Measurements from ENCODE around the gene NPL.

DNA sequence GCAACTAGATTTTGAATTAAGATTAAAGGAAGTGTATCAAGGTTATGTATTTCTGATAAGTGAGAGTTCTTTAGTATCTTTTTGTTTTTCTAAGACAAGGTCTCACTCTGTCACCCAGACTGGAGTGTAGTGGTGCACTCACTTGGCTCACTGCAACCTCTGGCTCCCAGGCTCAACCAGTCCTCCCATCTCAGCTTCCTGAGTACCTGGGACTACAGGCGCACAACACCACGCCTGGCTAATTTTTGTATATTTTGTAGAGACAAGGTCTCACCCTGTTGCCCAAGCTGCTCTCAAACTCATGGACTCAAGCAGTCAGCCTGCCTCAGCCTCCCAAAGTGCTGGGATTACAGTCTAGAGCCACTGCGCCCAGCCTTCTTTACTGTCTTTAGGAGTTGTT lies 83.3 kb downstream of the NPL start:
- TF ChIP-seq, protein P1, sequence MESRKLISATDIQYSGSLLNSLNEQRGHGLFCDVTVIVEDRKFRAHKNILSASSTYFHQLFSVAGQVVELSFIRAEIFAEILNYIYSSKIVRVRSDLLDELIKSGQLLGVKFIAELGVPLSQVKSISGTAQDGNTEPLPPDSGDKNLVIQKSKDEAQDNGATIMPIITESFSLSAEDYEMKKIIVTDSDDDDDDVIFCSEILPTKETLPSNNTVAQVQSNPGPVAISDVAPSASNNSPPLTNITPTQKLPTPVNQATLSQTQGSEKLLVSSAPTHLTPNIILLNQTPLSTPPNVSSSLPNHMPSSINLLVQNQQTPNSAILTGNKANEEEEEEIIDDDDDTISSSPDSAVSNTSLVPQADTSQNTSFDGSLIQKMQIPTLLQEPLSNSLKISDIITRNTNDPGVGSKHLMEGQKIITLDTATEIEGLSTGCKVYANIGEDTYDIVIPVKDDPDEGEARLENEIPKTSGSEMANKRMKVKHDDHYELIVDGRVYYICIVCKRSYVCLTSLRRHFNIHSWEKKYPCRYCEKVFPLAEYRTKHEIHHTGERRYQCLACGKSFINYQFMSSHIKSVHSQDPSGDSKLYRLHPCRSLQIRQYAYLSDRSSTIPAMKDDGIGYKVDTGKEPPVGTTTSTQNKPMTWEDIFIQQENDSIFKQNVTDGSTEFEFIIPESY (IDR thresholded peaks at IDR 0.05; ENCODE audit: borderline replicate concordance, low read depth): no peak
- TF ChIP-seq, protein P2, sequence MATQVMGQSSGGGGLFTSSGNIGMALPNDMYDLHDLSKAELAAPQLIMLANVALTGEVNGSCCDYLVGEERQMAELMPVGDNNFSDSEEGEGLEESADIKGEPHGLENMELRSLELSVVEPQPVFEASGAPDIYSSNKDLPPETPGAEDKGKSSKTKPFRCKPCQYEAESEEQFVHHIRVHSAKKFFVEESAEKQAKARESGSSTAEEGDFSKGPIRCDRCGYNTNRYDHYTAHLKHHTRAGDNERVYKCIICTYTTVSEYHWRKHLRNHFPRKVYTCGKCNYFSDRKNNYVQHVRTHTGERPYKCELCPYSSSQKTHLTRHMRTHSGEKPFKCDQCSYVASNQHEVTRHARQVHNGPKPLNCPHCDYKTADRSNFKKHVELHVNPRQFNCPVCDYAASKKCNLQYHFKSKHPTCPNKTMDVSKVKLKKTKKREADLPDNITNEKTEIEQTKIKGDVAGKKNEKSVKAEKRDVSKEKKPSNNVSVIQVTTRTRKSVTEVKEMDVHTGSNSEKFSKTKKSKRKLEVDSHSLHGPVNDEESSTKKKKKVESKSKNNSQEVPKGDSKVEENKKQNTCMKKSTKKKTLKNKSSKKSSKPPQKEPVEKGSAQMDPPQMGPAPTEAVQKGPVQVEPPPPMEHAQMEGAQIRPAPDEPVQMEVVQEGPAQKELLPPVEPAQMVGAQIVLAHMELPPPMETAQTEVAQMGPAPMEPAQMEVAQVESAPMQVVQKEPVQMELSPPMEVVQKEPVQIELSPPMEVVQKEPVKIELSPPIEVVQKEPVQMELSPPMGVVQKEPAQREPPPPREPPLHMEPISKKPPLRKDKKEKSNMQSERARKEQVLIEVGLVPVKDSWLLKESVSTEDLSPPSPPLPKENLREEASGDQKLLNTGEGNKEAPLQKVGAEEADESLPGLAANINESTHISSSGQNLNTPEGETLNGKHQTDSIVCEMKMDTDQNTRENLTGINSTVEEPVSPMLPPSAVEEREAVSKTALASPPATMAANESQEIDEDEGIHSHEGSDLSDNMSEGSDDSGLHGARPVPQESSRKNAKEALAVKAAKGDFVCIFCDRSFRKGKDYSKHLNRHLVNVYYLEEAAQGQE (IDR thresholded peaks at IDR 0.05; ENCODE audit: low read depth, low read length): no peak
